Dedifferentiated amniotic fluid mesenchymal stem cell (primary cell): ENCODE results near the gene TTLL9.
"Not testable (repeated sequence)": the region's sequence is repeated elsewhere in the genome, so short reads cannot be mapped to it uniquely, and the experiment has no call there.

Experiments used
- DNase-seq: peaks from one replicate; pipeline ENCODE4 v3.0.0-alpha.2; 2016; ENCODE audit errors: extremely low spot score

TTLL9 gene

DNA sequence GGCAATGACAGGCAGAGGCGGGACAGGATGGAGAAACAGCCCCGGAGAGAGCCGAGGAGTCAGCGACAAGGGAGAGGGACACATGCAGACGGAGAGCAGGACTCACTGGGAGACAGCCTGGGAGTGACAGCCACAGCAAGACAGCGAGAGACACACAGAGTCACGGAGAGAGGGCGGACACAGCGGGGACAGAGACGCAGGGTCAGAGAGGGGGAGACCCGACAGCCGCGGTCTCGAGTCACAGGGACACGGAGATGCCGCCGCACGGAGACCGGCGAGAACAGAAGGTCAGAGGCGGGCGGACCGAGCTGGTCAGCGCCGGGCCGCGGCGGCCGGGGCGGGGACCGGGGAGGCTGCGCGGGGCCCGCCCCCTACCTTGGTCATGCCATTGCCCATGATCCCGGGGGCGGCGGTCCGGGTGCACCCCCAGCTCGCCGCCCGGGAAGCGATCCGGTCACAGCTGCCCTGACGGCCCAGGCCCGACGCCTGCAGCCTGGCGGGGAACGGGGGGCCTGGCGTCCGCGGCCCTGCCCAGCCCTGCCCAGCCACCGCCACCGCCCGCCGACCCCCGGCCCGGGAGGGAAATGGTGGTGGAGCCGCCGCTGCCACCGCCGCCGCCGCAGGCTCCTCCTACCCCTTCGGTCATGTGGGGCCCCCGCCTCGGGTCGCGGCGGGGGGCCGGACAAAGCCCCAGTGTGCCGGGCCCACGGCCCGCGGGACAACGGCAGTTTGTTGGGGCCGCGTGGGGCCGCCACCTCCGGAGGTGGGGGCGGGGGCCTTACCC, at the start of gene TTLL9, which contains the start of gene DUSP15:
TTLL9 (plus strand) TSS at position 693 of the 784 bp plus-strand sequence. CDS start 493 bp downstream, outside the sequence.
DUSP15 (minus strand) TSS at position 586 of the 784 bp plus-strand sequence; CDS start at position 396, 190 bp downstream.
- no peak for DNase-seq

DNA sequence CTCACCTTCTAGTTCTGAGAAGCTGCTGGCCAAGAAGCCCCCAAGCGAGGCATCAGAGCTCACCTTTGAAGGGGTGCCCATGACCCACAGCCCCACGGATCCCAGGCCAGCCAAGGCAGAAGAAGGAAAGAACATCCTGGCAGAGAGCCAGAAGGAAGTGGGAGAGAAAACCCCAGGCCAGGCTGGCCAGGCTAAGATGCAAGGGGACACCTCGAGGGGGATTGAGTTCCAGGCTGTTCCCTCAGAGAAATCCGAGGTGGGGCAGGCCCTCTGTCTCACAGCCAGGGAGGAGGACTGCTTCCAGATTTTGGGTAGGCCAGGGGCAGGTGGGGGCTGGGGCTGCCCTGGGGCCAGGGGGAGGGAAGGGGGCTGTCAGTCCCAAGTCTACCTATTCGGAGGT, 49.0 kb upstream of the TTLL9 start:
- no peak for DNase-seq

DNA sequence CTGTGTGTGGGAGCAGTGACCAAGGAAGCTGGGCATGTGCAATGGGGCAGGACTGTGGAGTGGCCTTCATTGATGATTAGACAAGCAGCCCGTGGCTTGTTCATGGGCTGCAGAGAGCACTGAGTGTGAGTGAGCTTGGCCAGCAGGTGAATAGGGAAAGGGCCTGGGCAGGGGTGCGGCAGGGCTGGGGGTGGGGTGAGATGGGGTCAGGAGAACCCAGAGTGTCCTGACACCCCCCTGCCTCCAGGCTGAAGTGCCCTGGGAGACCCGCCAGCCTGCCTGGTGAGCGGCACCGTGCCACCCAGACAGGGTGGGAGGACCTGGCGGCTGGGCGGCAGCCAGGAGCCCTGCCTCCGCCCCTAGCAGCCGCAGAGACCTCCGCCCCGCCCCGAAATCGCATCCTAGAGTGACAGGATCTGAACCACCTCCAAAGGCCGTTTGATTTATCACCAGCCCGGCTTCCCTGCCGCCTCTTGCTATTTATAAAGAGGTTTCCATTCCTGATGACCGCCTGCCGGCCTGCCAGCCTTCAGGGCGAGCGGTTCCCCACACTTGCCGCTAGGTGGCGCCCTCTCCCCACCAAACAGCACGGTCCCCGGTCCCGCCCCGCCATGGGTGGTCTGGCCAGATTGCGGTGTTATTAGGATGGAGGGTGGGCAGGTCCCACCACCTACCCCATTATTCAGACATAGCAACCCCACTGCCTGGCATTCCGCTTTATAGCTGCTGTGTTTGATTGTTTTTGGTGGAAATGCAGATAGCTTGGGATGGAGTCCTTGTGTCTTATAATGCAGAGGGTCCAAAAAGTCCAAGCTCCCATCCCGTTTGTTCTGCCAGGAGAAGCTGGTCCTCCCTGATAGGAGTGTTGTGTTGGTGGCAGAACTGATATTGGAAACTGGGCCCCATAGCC, 47.8 kb upstream of the TTLL9 start:
- DNase-seq = no peak

- no peak for DNase-seq
These were observed 46.9 kb upstream of the TTLL9 start for GRCh38 chr20:31823360-31824124.

DNA sequence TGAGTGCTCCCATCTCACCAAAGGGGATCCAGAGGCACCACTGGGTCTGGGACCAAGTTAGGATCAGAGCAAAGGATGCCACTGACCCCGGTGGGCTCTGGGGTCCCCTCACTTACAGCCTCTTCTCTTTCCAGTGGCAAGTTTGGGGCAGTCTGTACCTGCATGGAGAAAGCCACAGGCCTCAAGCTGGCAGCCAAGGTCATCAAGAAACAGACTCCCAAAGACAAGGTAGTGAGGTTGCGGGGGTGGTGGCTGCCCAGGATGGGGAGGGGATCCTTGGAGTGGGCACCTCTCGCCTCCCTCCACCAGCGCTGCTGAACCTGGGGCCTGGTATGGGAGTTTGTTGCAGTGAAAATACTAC, 46.3 kb upstream of the TTLL9 start:
- no peak for DNase-seq

GRCh38 chr20:31824554-31825313, 45.7 kb upstream of the TTLL9 start:
- no peak for DNase-seq

DNA sequence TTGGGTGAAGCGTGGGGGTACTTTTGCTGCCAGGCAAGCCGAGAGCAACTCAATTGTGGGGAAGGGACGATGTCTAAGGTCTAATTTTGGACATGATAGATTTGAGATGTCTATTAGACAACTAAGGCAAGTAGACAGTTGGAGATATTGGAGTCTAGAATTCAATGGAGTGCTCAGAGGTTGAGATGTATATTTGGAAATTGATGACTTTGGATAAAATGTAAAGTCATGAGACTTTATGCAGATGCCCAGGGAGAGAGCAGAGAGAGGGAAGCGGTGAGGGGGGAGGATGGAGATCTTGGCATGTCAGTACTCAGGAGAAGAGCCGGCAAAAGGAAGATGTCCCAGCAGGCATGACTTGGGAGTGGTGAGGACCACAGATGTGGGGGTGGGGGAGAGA, 44.4 kb upstream of the TTLL9 start:
- DNase-seq = no peak

DNA sequence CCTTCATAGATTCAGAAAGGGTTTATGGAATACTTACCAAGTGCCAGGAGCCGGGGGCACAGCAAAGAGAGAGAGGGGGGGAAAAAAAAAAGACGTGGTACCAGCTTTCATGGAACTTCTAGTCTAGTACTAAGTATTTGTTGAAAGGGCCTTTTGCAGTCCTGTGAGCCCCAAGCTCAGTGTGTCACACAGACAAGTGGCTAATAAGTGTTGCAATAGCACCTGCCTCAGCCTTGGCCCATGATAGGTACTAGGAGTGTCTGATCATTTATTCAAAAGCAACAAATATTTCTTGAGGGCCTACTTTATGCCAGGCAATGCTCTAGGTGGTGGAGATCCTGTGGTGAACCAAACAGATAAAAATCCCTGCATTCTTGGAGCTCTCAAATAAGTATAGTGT, 43.4 kb upstream of the TTLL9 start:
- DNase-seq = no peak

GRCh38 chr20:31828016-31828415, 42.4 kb upstream of the TTLL9 start:
- DNase-seq = not testable (repeated sequence)

DNA sequence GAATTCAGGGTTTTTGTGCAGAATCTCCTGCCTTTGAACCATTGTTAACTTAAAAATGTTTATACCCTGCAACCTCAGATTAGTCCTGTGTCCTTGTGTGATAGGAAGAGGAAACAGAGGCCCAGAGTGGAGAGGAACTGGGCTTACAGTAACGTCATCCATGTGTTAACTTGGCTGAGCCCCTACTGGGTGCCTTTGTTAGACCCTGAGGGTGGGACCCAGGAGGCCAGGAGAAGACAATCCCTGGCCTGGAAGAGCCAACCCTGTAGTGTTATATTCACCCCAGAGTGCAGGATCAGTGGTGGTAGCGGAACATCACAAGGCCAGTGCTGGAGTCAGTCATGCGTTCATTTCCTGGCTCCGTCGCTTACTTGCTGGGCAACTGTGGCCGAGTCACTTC, 40.7 kb upstream of the TTLL9 start:
- no peak for DNase-seq

DNA sequence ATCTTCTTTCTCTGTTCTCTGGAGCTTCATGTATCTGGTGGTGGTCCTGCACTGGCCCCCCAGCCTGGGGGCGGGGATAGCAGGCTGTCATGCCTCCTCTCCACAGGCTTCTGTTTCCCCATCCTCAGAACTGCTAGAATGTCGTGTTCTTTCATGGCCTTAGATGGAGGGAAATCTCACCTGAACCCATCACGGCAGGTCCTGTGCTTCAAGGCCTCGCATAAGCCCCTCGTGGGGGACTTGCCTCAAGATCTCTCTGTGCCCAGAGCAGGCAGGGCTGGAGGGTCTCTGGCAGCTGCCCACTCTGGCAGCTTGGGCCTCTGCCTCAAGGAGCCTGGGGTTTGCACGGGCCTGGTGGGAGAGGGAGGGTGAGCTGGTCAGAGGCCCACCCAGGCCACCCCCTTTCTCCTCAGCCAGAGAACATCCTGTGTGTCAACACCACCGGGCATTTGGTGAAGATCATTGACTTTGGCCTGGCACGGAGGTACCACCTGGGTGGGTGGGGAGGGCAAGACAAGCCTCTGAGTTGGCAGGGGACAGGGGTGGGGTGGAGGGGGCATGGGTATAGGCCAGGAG, 39.9 kb upstream of the TTLL9 start:
- DNase-seq = no peak

- no peak for DNase-seq
These were observed 39.2 kb upstream of the TTLL9 start for GRCh38 chr20:31831211-31831610.

- DNase-seq = no peak
These were observed 38.6 kb upstream of the TTLL9 start for GRCh38 chr20:31831771-31832306.

DNA sequence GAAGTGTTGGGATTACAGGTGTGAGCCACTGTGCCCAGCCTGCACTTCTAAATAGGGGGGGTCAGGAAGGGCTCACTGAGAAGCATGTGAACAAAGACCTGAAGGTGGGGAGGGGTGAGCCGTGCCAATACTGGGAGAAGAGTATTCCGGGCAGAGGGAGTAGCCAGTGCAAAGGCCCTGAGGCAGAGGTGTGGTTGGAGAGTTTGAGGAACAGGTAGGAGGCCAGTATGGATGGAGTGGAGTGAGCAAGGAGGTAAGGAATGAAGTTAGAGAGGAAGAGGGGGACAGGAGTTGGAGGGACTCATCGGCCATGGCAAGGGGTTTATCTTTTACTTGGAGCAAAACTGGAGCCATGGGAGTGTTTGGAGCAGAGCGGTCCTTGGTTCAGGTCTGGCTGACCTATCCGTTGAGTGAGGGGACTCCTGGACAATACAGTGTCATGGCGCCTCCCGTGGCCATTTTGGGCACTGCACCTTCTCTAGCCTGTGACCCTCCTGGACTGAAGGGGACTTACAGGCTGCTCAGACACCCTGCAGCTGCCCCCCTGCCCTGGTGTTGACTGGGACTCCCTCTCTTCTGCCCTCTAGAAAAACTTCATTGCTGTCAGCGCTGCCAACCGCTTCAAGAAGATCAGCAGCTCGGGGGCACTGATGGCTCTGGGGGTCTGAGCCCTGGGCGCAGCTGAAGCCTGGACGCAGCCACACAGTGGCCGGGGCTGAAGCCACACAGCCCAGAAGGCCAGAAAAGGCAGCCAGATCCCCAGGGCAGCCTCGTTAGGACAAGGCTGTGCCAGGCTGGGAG, 37.1 kb upstream of the TTLL9 start:
- no peak for DNase-seq

DNA sequence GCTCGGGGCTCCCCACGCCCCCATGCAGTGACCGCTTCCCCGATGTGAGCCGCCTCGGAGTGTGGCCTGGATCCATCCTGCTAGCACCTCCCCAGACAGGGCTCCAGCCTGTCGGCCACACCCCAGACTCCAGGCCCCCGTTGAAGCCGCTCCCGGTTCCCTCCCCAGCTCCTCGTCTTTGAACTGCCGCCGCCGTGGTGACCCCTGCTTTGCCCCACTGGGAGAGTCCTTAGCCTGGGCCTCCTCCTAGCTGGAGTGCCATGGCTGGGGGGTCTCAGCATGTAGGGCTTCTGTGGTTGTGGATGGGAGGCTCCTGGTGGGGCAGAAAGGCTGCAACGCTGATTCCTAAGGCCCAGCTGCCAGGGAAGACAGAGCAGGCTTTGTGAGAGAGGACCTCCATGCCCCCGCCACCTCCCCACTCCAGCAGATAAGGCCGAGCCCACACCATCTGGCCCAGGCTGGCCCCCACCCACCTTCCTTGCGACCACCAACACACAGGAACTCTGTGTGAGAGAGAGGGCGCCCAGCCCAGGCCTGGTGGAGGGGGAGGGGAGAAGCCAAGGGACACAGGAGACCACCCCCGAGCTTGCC, 36.4 kb upstream of the TTLL9 start:
- no peak for DNase-seq

DNA sequence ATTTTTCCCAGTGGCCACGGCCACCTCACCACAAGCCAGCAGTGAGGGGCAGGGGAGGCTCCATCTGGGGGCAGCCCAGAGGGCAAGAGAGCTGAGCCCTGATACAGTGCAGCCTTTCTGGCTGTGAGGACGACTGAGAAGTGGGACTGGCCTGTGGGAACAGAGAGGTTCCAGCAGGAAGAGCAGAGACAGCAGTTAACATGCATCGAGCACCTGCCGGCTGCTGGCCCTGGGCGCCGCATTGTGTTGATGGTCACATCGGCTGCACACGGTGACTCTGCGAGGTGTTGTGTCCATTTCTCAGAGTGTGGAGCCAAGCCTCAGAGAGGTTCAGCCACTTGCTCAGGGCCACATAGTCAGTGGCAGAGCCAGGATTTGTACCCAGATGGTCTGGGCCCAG, 34.9 kb upstream of the TTLL9 start:
- no peak for DNase-seq

- DNase-seq = peak; percentile 71
These were observed 34.2 kb upstream of the TTLL9 start for GRCh38 chr20:31835977-31836852.

GRCh38 chr20:31836853-31837608, 33.4 kb upstream of the TTLL9 start:
- no peak for DNase-seq
